ENCODE measurements around the gene RTN4R. TPM values are rescaled to one million over a fixed set of nuclear protein-coding genes. Genes with fewer than 3 reads are reported as not detected.
"Not testable (repeated sequence)": the region's sequence is repeated elsewhere in the genome, so short reads cannot be mapped to it uniquely, and the experiment has no call there.

The RTN4R gene
- total RNA-seq, 2 donors from 2014 or later = 12.8 to 17.7 TPM

DNA sequence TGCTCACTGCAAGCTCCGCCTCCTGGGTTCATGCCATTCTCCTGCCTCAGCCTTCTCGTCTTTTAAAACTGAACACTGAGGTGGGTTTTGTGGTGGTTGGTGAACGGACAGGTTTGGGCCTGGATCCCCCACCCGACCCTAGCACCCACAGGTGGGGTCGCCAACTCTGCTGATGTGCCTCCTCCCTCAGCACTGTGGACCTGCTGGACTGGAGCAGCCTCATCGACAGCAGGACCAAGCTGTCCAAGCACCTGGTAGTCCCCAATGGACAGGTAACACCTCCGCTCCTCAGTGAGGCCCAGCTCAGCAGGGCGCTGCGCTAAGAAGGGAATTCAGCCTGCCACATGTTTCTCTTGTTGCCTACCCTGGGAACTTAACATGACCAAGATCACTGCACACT, 36.5 kb upstream of the RTN4R start:
- H3K27ac Mint-ChIP-seq = no peak overlapping the region
- Histone ChIP-seq H3K9me3 (ENCODE audit: control insufficient read depth, low read length) (no peaks in the 10 kb centered on the region), H3K4me1 (ENCODE audit: control insufficient read depth, insufficient read depth, low read length) (no peaks in the 10 kb centered on the region), H3K9ac (ENCODE audit: extremely low read depth, low read length, poor library complexity, severe bottlenecking) (no peak overlapping the region), H3K4me3 (ENCODE audit: low read length) (no peak overlapping the region), H3K27me3 (ENCODE audit: control insufficient read depth, insufficient read depth, low read length, poor library complexity, severe bottlenecking) (peaks cover 24% of the 10 kb centered on the region), H3K27ac (ENCODE audit: low read depth, low read length) (no peak overlapping the region), H3K36me3 (ENCODE audit: control insufficient read depth, insufficient read depth, low read length) (no peaks in the 10 kb centered on the region)
- TF ChIP-seq, protein P1, sequence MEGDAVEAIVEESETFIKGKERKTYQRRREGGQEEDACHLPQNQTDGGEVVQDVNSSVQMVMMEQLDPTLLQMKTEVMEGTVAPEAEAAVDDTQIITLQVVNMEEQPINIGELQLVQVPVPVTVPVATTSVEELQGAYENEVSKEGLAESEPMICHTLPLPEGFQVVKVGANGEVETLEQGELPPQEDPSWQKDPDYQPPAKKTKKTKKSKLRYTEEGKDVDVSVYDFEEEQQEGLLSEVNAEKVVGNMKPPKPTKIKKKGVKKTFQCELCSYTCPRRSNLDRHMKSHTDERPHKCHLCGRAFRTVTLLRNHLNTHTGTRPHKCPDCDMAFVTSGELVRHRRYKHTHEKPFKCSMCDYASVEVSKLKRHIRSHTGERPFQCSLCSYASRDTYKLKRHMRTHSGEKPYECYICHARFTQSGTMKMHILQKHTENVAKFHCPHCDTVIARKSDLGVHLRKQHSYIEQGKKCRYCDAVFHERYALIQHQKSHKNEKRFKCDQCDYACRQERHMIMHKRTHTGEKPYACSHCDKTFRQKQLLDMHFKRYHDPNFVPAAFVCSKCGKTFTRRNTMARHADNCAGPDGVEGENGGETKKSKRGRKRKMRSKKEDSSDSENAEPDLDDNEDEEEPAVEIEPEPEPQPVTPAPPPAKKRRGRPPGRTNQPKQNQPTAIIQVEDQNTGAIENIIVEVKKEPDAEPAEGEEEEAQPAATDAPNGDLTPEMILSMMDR (conservative IDR thresholded peaks at IDR 0.05) = no peak
- H3K9me3 Mint-ChIP-seq = no peaks in the 10 kb centered on the region
- 97 to 100% methylated on average over 4 to 9 of the region's 9 CpGs for WGBS, 2 experiments (ENCODE audit: insufficient coverage in 1 of 2, insufficient read length in 1 of 2)
- H3K36me3 Mint-ChIP-seq (ENCODE audit: low read depth) = no peaks in the 10 kb centered on the region
- H3K27me3 Mint-ChIP-seq (ENCODE audit: insufficient read depth) = peaks cover 29% of the 10 kb centered on the region
- no peaks in the 10 kb centered on the region for H3K4me1 Mint-ChIP-seq
- DNase-seq = no peak
- no peak overlapping the region for H3K4me3 Mint-ChIP-seq

GRCh38 chr22:20303229-20303534, 35.1 kb upstream of the RTN4R start:
- not testable (repeated sequence) for H3K36me3 ChIP-seq (ENCODE audit: control insufficient read depth, insufficient read depth, low read length); DNase-seq; H3K4me1 Mint-ChIP-seq; H3K36me3 Mint-ChIP-seq (ENCODE audit: low read depth); H3K27ac ChIP-seq (ENCODE audit: low read depth, low read length); H3K27ac Mint-ChIP-seq; H3K9ac ChIP-seq (ENCODE audit: extremely low read depth, low read length, poor library complexity, severe bottlenecking); H3K9me3 ChIP-seq (ENCODE audit: control insufficient read depth, low read length); H3K4me3 Mint-ChIP-seq; H3K4me3 ChIP-seq (ENCODE audit: low read length); H3K9me3 Mint-ChIP-seq; H3K4me1 ChIP-seq (ENCODE audit: control insufficient read depth, insufficient read depth, low read length)
- WGBS, 2 experiments (ENCODE audit: insufficient coverage in 1 of 2, insufficient read length in 1 of 2) = 90% methylated on average over 7 of the region's 7 CpGs; no CpG with 5 or more reads in 1 of the 2 experiments
- H3K27me3 Mint-ChIP-seq (ENCODE audit: insufficient read depth) = peaks cover 41% of the 10 kb centered on the region
- peaks cover 32% of the 10 kb centered on the region for H3K27me3 ChIP-seq (ENCODE audit: control insufficient read depth, insufficient read depth, low read length, poor library complexity, severe bottlenecking)

GRCh38 chr22:20302438-20303228, 34.5 kb upstream of the RTN4R start:
- Mint-ChIP-seq H3K27ac (no peak overlapping the region), H3K4me1 (no peaks in the 10 kb centered on the region), H3K9me3 (no peaks in the 10 kb centered on the region), H3K36me3 (ENCODE audit: low read depth) (no peaks in the 10 kb centered on the region), H3K4me3 (no peak overlapping the region), H3K27me3 (ENCODE audit: insufficient read depth) (peaks cover 47% of the 10 kb centered on the region)
- H3K9me3 ChIP-seq (ENCODE audit: control insufficient read depth, low read length) = no peaks in the 10 kb centered on the region
- H3K36me3 ChIP-seq (ENCODE audit: control insufficient read depth, insufficient read depth, low read length) = no peaks in the 10 kb centered on the region
- TF ChIP-seq, protein P1 (conservative IDR thresholded peaks at IDR 0.05) = no peak
- peaks cover 38% of the 10 kb centered on the region for H3K27me3 ChIP-seq (ENCODE audit: control insufficient read depth, insufficient read depth, low read length, poor library complexity, severe bottlenecking)
- WGBS, 2 experiments (ENCODE audit: insufficient coverage in 1 of 2, insufficient read length in 1 of 2) = 86 to 100% methylated on average over 2 to 12 of the region's 13 CpGs
- no peak overlapping the region for H3K4me3 ChIP-seq (ENCODE audit: low read length)
- H3K4me1 ChIP-seq (ENCODE audit: control insufficient read depth, insufficient read depth, low read length) = no peaks in the 10 kb centered on the region
- no peak overlapping the region for H3K9ac ChIP-seq (ENCODE audit: extremely low read depth, low read length, poor library complexity, severe bottlenecking)
- no peak for DNase-seq
- no peak overlapping the region for H3K27ac ChIP-seq (ENCODE audit: low read depth, low read length)
